HG02870 (cell line): Measurements from ENCODE around the gene UGGT1.

Experiments used
- ATAC-seq: cut with Tn5 transposase; IDR thresholded peaks from one replicate; pipeline ENCODE4 v1.9.1; 2021; ENCODE audit warnings: mild to moderate bottlenecking, moderate library complexity; ENCODE audit not compliant: unreplicated experiment

UGGT1 gene, protein sequence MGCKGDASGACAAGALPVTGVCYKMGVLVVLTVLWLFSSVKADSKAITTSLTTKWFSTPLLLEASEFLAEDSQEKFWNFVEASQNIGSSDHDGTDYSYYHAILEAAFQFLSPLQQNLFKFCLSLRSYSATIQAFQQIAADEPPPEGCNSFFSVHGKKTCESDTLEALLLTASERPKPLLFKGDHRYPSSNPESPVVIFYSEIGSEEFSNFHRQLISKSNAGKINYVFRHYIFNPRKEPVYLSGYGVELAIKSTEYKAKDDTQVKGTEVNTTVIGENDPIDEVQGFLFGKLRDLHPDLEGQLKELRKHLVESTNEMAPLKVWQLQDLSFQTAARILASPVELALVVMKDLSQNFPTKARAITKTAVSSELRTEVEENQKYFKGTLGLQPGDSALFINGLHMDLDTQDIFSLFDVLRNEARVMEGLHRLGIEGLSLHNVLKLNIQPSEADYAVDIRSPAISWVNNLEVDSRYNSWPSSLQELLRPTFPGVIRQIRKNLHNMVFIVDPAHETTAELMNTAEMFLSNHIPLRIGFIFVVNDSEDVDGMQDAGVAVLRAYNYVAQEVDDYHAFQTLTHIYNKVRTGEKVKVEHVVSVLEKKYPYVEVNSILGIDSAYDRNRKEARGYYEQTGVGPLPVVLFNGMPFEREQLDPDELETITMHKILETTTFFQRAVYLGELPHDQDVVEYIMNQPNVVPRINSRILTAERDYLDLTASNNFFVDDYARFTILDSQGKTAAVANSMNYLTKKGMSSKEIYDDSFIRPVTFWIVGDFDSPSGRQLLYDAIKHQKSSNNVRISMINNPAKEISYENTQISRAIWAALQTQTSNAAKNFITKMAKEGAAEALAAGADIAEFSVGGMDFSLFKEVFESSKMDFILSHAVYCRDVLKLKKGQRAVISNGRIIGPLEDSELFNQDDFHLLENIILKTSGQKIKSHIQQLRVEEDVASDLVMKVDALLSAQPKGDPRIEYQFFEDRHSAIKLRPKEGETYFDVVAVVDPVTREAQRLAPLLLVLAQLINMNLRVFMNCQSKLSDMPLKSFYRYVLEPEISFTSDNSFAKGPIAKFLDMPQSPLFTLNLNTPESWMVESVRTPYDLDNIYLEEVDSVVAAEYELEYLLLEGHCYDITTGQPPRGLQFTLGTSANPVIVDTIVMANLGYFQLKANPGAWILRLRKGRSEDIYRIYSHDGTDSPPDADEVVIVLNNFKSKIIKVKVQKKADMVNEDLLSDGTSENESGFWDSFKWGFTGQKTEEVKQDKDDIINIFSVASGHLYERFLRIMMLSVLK (N-terminal part only)

DNA sequence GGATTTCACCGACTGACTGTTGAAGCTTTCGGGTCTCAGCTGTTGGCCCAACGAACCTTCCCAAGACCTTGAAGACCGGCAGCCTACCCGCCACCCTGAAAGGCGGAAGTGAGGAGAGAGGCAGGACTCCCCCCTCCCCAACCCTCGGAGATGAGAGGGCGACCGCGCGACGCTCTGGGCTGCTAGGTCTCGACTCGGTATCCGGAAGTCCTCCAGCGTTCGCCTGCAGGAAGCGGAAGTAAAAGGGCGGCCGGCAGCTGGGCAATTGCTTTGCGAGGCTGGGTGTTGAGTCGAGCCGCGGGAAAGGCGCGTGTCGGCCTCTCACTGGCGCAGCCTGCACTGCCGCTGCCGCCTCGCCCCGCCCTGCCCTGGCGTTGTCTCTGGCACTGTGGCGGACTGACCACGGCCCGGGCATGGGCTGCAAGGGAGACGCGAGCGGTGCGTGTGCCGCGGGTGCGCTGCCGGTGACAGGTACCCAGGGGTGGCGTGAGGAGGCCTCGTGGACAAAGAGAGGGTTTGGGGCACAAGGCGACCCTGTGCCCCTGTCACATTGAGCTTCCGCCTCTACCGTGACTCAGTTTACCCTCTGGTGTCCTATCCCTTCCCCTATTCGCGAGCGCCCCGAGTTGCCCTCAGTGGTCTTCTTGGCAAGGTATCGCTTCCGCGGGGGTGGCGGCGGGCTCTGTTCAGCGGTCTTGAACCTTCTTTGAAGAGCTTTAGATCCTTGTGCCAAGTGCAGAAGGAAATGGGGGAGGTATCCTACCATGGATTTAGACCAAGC is at the start of gene UGGT1:
TSS of gene UGGT1 (plus strand) at position 256 of the 781 bp plus-strand sequence. CDS start at position 414, 158 bp downstream.
- peak; percentile 95 for ATAC-seq

GRCh38 chr2:128041561-128041960 is 49.4 kb upstream of the UGGT1 start:
- ATAC-seq, result no peak

DNA sequence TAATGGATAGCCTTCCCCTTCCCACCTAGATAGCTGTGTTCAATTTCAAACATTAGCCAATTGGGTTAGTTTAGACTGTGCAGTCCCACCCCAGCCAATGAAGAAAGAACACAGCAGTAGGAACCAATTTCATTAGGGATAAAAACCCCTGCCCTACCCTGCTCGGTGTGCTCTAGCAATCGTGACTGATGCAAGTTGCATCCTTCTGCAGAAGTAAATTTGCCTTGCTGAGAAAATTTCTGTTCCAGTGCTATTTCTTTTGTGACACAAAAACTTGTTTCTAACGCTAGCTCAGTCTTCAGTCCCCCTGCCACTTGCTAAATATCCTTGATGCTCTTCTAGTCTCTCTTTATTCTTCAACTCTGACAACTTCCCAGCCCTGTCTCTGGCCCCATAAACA is 48.0 kb upstream of the UGGT1 start:
- no peak for ATAC-seq

- ATAC-seq, result no peak
Observed at GRCh38 chr2:128053331-128053730, 37.7 kb upstream of the UGGT1 start.

GRCh38 chr2:128054104-128054885 is 36.7 kb upstream of the UGGT1 start:
- no peak for ATAC-seq

DNA sequence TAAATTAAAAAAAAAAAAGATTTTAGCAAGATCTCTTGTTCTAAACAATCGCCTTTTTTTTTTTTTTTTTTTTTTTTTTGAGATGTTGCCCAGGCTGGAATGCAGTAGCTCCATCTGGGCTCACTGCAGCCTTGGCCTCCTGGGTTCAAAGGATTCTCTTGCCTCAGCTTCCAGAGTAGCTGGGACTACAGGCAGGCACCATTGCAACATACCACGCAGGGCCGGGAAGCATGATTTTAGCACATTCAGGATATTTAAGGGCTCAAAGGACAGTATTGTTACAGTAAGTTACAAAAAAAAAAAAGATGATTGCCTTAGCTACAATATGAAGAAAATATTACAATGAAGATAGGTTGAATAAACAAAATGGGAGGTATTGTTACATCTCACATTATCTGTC is 33.7 kb upstream of the UGGT1 start:
- ATAC-seq, result no peak

DNA sequence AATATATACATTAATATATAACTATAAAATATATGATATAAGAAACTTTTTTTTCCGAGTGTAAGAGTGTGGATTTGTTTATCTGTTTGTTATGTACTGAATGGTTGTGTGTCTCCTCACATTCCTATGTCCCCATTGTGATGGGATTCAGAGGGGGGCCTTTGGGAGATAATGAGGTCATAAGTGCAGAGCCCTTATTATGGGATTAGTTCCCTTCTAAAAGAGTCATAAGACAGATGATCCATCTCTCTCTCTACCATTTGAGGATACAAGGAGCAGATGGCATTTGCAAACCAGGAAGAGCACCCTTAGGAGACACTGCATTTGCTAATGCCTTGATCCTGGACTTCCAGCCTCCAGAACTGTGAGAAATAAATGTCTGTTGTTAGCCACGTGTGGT is 32.9 kb upstream of the UGGT1 start:
- no peak for ATAC-seq

DNA sequence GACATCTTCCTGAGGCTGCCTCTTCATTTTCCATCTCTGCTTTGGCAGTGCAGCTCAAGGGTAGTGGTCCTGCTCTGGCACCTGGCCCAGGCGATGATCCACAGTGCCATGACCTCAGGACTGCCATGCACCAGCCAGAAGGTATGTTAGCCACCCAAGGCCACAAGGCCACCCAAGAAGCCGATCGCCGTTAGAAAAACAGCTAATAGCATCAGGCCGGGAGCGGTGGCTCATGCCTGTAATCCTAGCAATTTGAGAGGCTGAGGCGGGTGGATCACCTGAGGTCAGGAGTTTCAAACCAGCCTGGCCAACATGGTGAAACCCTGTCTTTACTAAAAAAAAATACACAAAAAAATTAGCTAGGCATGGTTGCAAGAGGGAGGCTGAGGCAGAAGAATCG is 28.4 kb upstream of the UGGT1 start:
- ATAC-seq, result no peak

DNA sequence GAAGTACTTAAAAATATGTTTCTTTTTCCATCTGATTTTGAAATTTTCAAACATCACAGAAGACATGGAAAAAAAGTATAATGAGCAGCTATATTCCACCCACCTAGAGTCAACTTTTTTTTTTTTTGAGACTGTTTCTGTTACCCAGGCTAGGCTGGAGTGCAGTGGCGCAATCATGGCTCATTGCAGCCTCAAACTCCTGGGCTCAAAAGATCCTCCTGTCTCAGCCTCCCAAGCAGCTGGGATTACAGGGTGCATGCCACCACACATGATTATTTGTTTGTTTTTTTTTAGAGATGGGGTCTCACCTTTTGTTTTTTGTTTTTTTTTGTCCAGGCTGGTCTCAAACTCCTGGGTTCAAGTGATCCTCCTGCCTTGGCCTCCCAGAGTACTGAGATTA is 26.6 kb upstream of the UGGT1 start:
- no peak for ATAC-seq

- no peak for ATAC-seq
Observed at GRCh38 chr2:128069769-128070168, 21.2 kb upstream of the UGGT1 start.

DNA sequence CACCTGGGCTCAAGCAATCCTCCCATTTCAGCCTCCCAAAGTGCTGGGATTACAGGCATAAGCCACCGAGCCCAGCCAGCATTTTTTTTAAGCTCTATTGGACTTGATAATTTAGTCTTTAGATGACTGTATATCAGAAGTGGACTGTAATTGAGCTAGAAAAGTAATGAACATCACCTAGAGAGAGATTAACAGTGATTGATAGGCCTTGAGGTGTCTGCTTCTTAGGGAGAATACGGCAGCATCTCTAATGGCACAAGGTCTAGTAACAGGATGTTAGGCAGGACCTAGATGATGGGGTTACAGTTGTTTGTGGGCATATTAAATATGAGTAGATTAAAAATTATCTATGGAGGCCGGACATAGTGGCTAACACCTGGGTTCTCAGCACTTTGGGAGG is 17.7 kb upstream of the UGGT1 start:
- no peak for ATAC-seq

- ATAC-seq, result no peak
Observed at GRCh38 chr2:128076461-128077106, 14.4 kb upstream of the UGGT1 start.

- no peak for ATAC-seq
Observed at GRCh38 chr2:128084757-128085156, 6.2 kb upstream of the UGGT1 start.

DNA sequence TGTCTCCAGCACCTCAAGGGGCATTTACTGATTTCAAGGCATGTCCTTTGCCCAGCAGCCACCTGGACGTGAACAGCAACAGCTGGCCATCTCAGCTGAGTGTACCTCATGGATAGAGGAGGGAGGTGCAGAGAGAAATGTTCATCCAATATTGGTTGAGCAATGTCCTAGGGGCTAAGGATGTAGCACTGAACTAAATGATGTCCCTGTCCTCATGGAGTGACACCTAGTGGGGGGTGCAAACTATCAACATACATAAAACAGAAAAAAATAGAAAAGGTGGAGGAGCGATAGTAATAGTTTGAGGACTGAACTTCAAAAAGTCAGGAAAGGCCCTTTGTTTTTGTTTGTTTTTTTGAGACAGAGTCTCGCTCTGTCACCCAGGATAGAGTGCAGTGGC is 4.8 kb upstream of the UGGT1 start:
- no peak for ATAC-seq

DNA sequence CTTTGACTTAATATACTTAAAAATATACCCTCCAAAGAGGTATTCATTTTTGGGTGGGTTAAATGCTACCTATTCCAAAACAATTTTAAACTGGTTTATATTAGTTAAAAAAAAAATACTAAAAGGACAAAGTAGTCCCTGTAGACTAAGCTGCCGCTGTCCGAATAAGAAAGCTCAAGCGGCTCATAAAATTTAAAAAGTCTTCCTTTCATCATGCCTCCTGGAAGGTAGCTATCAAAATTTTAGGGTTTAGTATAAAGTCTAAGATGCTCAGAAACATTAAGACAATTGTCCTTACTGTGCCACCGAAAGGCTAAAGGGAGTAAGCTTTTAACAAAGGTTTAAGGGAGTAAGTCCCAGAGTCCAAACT is 440 bp upstream of the UGGT1 start:
- ATAC-seq, result no peak

DNA sequence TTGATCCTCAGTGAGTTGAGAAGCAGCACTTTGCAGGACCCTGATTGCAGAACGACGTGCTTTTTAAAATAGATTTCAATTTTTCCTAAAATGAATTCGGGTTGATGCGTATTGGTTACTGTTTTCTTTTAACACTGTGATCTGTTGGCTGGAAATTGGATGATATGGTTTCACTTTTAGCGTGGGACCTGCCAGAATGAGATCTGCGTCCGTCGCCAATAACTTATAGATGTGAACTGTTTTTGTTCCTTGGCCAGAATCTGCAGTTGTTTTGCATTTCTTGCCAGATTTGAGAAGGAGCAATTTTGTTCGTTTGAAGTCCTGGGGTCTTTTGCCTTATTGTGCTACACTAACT is 703 bp downstream of the UGGT1 start:
- no peak for ATAC-seq

DNA sequence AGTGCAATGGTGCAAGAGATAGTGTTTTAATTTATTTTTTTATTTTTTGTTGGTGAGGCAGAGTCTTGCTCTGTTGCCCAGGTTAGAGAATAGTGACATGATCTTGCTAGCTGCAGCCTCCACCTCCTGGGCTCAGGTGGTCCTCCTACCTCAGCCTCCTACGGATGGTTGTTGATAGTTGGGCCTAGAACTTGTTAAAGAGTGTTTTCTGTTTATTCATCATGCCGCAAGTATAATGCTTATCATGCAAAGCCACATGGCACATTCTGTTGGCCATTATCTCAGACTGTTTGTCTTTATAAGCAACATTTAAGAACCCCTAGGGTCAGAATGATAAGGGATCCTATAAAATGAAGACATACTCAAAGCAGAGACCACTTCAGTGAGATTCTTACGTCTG is 1.7 kb downstream of the UGGT1 start:
- no peak for ATAC-seq

DNA sequence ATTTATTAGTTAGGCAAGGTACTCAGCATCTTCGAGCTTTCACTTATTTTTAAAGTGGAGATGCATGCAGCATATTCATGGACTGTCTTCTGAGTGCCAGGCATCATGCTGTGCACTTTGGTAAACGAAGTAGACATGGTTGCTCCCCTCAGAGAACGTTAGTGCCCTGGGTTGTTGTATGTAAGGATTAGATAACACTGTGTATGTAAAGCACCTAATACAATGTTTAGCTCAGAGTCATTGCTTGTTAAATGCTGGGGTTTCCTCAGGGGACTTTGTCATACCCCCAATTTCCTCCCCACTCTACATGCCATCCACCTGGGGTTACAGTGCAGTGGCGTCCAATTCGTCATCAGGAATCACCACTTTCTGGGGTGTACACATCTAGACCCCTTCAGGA is 2.8 kb downstream of the UGGT1 start:
- no peak for ATAC-seq

GRCh38 chr2:128095201-128095600 is 4.2 kb downstream of the UGGT1 start:
- no peak for ATAC-seq
